ENCODE results near the gene S100A6. TPM values are rescaled to one million over a fixed set of nuclear protein-coding genes. Genes with fewer than 3 reads are reported as not detected.
A peak's percentile ranks its signal among the peaks of the same experiment; 100 is the strongest.

S100A6 gene
- total RNA-seq, 4 donors from 2014 or later = 595 to 840 (median 634) TPM

DNA sequence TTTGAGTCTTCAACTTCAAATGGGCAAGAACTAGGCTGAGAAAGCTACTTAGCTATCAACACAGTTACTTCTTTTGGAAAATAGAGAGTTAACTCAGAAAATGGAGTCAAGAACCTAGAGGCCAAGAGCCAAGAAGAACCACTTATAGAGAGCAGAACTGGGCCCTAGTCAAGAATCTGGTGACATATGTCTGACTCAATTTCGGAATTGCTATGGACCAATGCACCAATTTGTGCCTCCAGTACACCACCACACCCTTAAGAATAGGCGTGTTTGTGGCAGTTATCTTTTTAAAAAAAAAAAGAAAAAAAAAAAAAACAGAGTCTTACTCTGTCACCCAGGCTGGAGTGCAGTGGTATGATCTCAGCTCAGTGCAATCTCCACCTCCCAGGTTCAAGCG lies 22.1 kb upstream of the S100A6 start:
- 85 to 100% methylated on average over 2 to 3 of the region's 3 CpGs for WGBS, 2 donors (ENCODE audit: low coverage in 1 of 2)

DNA sequence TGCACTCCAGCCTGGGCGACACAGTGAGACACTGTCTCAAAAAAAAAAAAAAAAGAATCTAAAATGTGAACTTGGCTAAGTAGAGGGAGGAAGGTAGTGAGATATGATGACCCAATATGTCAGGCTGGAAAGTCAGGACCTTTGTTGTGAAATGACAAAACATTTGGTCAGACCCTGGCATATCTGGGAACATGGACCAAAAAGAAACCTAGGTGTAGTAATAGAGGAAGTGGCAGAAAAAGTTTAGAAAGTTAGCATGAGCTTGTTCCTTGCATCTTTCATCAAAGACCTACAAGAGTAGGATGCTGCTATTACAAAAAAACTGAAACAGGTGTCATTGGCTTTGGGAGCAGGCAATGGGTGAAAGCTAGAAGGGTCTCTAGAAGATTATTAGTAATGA lies 20.6 kb upstream of the S100A6 start:
- peaks cover 4 to 25% (median 14%) of the 10 kb centered on the region in 3 donors for H3K4me1 ChIP-seq

More for the DNA sequence above, 22.1 kb upstream of the S100A6 start:
- TF ChIP-seq, protein P1, sequence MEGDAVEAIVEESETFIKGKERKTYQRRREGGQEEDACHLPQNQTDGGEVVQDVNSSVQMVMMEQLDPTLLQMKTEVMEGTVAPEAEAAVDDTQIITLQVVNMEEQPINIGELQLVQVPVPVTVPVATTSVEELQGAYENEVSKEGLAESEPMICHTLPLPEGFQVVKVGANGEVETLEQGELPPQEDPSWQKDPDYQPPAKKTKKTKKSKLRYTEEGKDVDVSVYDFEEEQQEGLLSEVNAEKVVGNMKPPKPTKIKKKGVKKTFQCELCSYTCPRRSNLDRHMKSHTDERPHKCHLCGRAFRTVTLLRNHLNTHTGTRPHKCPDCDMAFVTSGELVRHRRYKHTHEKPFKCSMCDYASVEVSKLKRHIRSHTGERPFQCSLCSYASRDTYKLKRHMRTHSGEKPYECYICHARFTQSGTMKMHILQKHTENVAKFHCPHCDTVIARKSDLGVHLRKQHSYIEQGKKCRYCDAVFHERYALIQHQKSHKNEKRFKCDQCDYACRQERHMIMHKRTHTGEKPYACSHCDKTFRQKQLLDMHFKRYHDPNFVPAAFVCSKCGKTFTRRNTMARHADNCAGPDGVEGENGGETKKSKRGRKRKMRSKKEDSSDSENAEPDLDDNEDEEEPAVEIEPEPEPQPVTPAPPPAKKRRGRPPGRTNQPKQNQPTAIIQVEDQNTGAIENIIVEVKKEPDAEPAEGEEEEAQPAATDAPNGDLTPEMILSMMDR (IDR thresholded peaks at IDR 0.05) = no peak
- TF ChIP-seq EP300 (IDR thresholded peaks at IDR 0.05) = no peak
- TF ChIP-seq POLR2AphosphoS5 (IDR thresholded peaks at IDR 0.05) = no peak
- TF ChIP-seq POLR2A (IDR thresholded peaks at IDR 0.05) = no peak
- peaks cover 4 to 22% (median 14%) of the 10 kb centered on the region in 3 donors for H3K4me1 ChIP-seq
- ATAC-seq = no peak
- no peak overlapping the region for H3K4me3 ChIP-seq
- no peaks in the 10 kb centered on the region for H3K27me3 ChIP-seq
- no peak overlapping the region for H3K27ac ChIP-seq
- H3K36me3 ChIP-seq = no peaks in the 10 kb centered on the region
- H3K9me3 ChIP-seq = no peaks in the 10 kb centered on the region

DNA sequence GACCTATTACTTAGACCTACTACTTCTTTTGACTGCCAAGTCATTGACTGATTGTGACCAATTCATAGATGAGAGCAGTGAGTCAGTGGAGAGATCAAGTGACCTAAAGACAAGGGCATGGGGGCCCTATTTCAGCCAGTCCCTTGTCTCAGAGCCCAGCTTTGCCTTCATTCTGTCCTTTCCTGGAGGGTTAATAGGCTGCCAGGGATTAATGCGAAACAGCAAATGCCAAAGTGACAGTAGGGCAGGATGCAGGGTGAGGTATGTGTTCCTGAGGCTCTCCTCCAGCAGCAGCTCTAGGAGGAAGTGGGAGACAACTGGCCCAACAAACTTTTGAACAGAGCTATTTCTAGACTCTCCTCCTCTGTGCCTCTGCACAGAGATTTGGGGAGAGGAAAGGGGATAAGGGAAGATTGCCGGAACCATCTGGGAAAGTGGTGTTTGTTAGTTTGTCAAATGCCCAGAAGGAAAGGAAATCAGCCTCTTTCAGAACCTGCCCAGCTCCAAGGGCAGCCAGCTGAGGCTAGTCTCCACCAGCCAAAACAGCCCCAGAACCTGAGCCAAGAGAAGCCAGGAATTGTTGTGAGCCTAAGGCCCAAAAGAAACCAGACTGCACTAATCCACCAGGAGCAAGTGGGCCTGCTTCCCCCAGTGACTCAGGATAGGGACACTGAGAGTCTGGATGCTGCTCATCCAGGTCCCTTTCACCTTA lies 18.2 kb upstream of the S100A6 start:
- Histone ChIP-seq H3K36me3 (no peaks in the 10 kb centered on the region), H3K4me1 (peaks cover 4 to 41% (median 24%) of the 10 kb centered on the region in 3 donors), H3K27me3 (no peaks in the 10 kb centered on the region), H3K27ac (peak overlapping the region; percentile 63 to 80 (median 72)), H3K4me3 (no peak overlapping the region), H3K9me3 (no peaks in the 10 kb centered on the region)
- 39 to 60% methylated on average over 1 to 2 of the region's 2 CpGs for WGBS, 2 donors (ENCODE audit: low coverage in 1 of 2)
- TF ChIP-seq POLR2AphosphoS5 (IDR thresholded peaks at IDR 0.05) = peak; percentile 21
- TF ChIP-seq, protein P1 (IDR thresholded peaks at IDR 0.05) = no peak
- peak; percentile 39 for ATAC-seq

More for the DNA sequence above, 20.6 kb upstream of the S100A6 start:
- H3K36me3 ChIP-seq = no peaks in the 10 kb centered on the region
- H3K27ac ChIP-seq = no peak overlapping the region
- TF ChIP-seq POLR2AphosphoS5 (IDR thresholded peaks at IDR 0.05) = no peak
- TF ChIP-seq, protein P1 (IDR thresholded peaks at IDR 0.05) = no peak
- TF ChIP-seq EP300 (IDR thresholded peaks at IDR 0.05) = no peak
- no peak for TF ChIP-seq POLR2A (IDR thresholded peaks at IDR 0.05)
- H3K27me3 ChIP-seq = no peaks in the 10 kb centered on the region
- WGBS, 2 donors (ENCODE audit: low coverage in 1 of 2) = no CpG with 5 or more reads among the region's 1 CpG
- no peaks in the 10 kb centered on the region for H3K9me3 ChIP-seq
- H3K4me3 ChIP-seq = no peak overlapping the region
- no peak for ATAC-seq

DNA sequence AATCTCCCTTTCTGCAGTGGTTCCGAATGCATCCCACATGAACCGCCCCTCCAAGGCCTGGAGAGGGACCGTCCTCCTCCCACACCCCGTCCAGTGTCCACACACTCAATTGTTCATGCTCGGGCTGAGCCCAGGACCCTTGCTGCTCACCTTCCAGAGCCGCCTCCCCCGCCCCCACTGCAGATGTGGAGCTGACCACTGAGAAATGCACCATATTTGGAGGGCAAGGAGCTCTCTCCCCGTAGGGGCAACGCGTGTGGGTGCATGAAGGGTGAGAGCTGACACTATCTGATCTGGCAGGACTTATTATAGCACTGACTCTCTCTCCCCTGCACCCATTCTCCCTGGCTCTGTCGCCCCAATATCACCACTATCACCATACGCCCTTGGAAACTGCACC lies 17.3 kb upstream of the S100A6 start:
- H3K27me3 ChIP-seq = no peaks in the 10 kb centered on the region
- TF ChIP-seq POLR2A (IDR thresholded peaks at IDR 0.05) (no peak), EP300 (IDR thresholded peaks at IDR 0.05) (no peak), POLR2AphosphoS5 (IDR thresholded peaks at IDR 0.05) (no peak)
- TF ChIP-seq, protein P1 (IDR thresholded peaks at IDR 0.05) = no peak
- H3K9me3 ChIP-seq = no peaks in the 10 kb centered on the region
- H3K27ac ChIP-seq = peak overlapping the region in 3 of 4 donors; percentile 67 to 80 (median 77)
- no peak for ATAC-seq
- H3K4me3 ChIP-seq = no peak overlapping the region
- H3K36me3 ChIP-seq = no peaks in the 10 kb centered on the region
- 83% methylated on average over 3 of the region's 12 CpGs; no CpG with 5 or more reads in 1 of the 2 donors for WGBS, 2 donors (ENCODE audit: low coverage in 1 of 2)
- peaks cover 4 to 50% (median 33%) of the 10 kb centered on the region in 3 donors for H3K4me1 ChIP-seq

DNA sequence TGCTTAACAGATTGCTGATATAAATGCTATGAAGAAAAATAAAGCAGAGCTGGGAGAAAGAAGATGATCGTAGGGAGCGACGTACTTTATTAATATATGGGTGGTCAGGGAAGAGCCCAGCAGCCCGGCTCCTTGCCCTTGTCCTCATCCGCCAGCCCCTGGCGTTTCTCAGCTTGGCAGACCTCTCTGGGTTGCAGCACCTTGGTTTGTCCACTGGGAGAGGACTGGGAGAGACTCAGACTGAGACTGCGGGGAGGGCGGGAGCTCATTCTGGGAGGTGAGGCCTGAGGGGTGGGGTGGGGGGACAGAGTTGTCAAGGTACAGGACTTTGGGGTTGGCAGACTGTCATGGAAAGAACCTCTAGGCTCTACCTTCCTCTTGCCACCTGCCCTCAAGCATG lies 16.5 kb upstream of the S100A6 start:
- Histone ChIP-seq H3K27ac (peak overlapping the region in 1 of 4 donors; percentile 77), H3K9me3 (no peaks in the 10 kb centered on the region), H3K36me3 (no peaks in the 10 kb centered on the region), H3K4me3 (no peak overlapping the region), H3K4me1 (peaks cover 4 to 57% (median 41%) of the 10 kb centered on the region in 3 donors), H3K27me3 (no peaks in the 10 kb centered on the region)
- TF ChIP-seq POLR2AphosphoS5 (IDR thresholded peaks at IDR 0.05) = no peak
- TF ChIP-seq POLR2A (IDR thresholded peaks at IDR 0.05) = no peak
- no peak for TF ChIP-seq EP300 (IDR thresholded peaks at IDR 0.05)
- TF ChIP-seq, protein P1 (IDR thresholded peaks at IDR 0.05) = no peak
- WGBS, 2 donors (ENCODE audit: low coverage in 1 of 2) = 83% methylated on average over 3 to 6 of the region's 8 CpGs
- no peak for ATAC-seq

Measured in gastroesophageal sphincter (tissue), 4 donors.